Astrocyte of the hippocampus (primary cell): ENCODE results near the gene FLNC.
A peak's percentile ranks its signal among the peaks of the same experiment; 100 is the strongest.

Experiments
- DNase-seq: peaks from one replicate; pipeline ENCODE4 v3.0.0; 2011; ENCODE audit warnings: low read depth, low spot score

FLNC gene

GRCh38 chr7:128843938-128844621 lies 13.9 kb downstream of the FLNC start:
- no peak for DNase-seq

- DNase-seq: no peak
These were observed 14.6 kb downstream of the FLNC start for GRCh38 chr7:128844777-128845311.

GRCh38 chr7:128845475-128845874 lies 15.3 kb downstream of the FLNC start:
- no peak for DNase-seq

GRCh38 chr7:128845987-128846386 lies 15.8 kb downstream of the FLNC start:
- DNase-seq: no peak

- DNase-seq: no peak
These were observed 16.7 kb downstream of the FLNC start for GRCh38 chr7:128846781-128847444.

- DNase-seq: no peak
These were observed 17.6 kb downstream of the FLNC start for GRCh38 chr7:128847721-128848211.

- no peak for DNase-seq
These were observed 18.3 kb downstream of the FLNC start for GRCh38 chr7:128848289-128849155.

- DNase-seq: no peak
These were observed 18.9 kb downstream of the FLNC start for GRCh38 chr7:128849156-128849515.

GRCh38 chr7:128849804-128850490 lies 19.7 kb downstream of the FLNC start:
- DNase-seq: no peak

GRCh38 chr7:128852537-128853254 lies 22.5 kb downstream of the FLNC start:
- no peak for DNase-seq

GRCh38 chr7:128853799-128854198 lies 23.6 kb downstream of the FLNC start:
- no peak for DNase-seq

GRCh38 chr7:128854396-128854795 lies 24.2 kb downstream of the FLNC start:
- DNase-seq: no peak

GRCh38 chr7:128855559-128855958 lies 25.4 kb downstream of the FLNC start:
- no peak for DNase-seq

- no peak for DNase-seq
These were observed 26.0 kb downstream of the FLNC start for GRCh38 chr7:128856001-128856718.

- DNase-seq: no peak
These were observed 28.4 kb downstream of the FLNC start for GRCh38 chr7:128858380-128859231.

- DNase-seq: no peak
These were observed 29.3 kb downstream of the FLNC start for GRCh38 chr7:128859232-128860157.

- DNase-seq: peak; percentile 35
These were observed 30.2 kb downstream of the FLNC start for GRCh38 chr7:128860158-128861073.
